Measurements from ENCODE around the gene CSRNP3. TPM values are rescaled to one million over a fixed set of nuclear protein-coding genes. Genes with fewer than 3 reads are reported as not detected.

The CSRNP3 gene
- total RNA-seq, 2 donors from 2014 or later = 2.3 to 5.9 TPM

DNA sequence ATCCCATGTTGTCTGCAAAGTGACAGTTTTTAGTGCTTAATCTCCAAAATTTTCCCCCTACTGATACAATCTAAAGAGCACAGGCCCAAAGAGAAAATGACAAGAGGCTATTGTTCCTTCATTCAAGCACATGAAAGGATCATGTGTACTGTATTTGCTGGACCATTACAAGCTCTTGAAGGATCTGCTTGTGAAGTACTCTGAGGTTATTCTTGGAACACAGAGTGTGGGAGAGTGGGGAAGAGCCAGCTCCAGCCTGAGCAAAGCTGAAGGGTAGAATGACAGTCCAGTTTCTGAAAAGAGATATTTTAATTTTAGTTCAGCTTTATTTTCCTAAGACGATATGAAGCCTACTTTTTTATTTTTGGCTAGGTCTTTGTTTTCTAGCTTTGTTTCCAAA lies 212.3 kb downstream of the CSRNP3 start:
- TF ChIP-seq POLR2A (IDR thresholded peaks at IDR 0.05) = no peak
- TF ChIP-seq, protein P1, sequence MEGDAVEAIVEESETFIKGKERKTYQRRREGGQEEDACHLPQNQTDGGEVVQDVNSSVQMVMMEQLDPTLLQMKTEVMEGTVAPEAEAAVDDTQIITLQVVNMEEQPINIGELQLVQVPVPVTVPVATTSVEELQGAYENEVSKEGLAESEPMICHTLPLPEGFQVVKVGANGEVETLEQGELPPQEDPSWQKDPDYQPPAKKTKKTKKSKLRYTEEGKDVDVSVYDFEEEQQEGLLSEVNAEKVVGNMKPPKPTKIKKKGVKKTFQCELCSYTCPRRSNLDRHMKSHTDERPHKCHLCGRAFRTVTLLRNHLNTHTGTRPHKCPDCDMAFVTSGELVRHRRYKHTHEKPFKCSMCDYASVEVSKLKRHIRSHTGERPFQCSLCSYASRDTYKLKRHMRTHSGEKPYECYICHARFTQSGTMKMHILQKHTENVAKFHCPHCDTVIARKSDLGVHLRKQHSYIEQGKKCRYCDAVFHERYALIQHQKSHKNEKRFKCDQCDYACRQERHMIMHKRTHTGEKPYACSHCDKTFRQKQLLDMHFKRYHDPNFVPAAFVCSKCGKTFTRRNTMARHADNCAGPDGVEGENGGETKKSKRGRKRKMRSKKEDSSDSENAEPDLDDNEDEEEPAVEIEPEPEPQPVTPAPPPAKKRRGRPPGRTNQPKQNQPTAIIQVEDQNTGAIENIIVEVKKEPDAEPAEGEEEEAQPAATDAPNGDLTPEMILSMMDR (IDR thresholded peaks at IDR 0.05) = no peak
- 64 to 71% methylated on average over 1 of the region's 1 CpG for WGBS, 2 donors
- no peaks in the 10 kb centered on the region for H3K36me3 ChIP-seq (replicated peaks in 1 of 2; ENCODE audit: insufficient read depth in 1 of 2, low read depth in 2 of 2)
- no peak for DNase-seq
- ATAC-seq = no peak
- H3K9me3 ChIP-seq = no peaks in the 10 kb centered on the region
- no peak overlapping the region for H3K4me3 ChIP-seq
- no peaks in the 10 kb centered on the region for H3K4me1 ChIP-seq
- no peaks in the 10 kb centered on the region for H3K27me3 ChIP-seq
- no peak overlapping the region for H3K27ac ChIP-seq
- intact Hi-C loops (cut with DNase I) = no loop called here

- intact Hi-C loops (cut with DNase I) = no loop called here
- no peak for TF ChIP-seq POLR2A (IDR thresholded peaks at IDR 0.05)
- Histone ChIP-seq H3K27ac (no peak overlapping the region), H3K9me3 (no peaks in the 10 kb centered on the region), H3K36me3 (replicated peaks in 1 of 2; ENCODE audit: insufficient read depth in 1 of 2, low read depth in 2 of 2) (no peaks in the 10 kb centered on the region), H3K4me1 (no peaks in the 10 kb centered on the region), H3K4me3 (no peak overlapping the region), H3K27me3 (no peaks in the 10 kb centered on the region)
- no peak for ATAC-seq
- 62 to 63% methylated on average over 1 of the region's 1 CpG for WGBS, 2 donors
- DNase-seq = no peak
These were observed 213.0 kb downstream of the CSRNP3 start for GRCh38 chr2:165682546-165682945.

- no peaks in the 10 kb centered on the region for H3K4me1 ChIP-seq
- no peaks in the 10 kb centered on the region for H3K9me3 ChIP-seq
- ATAC-seq (no peak), DNase-seq (no peak)
- H3K27ac ChIP-seq = no peak overlapping the region
- WGBS, 2 donors = 89 to 94% methylated on average over 2 of the region's 2 CpGs
- no peaks in the 10 kb centered on the region for H3K27me3 ChIP-seq
- no peak overlapping the region for H3K4me3 ChIP-seq
- H3K36me3 ChIP-seq (replicated peaks in 1 of 2; ENCODE audit: insufficient read depth in 1 of 2, low read depth in 2 of 2) = no peaks in the 10 kb centered on the region
- intact Hi-C loops (cut with DNase I) = no loop called here
- TF ChIP-seq, protein P1 (IDR thresholded peaks at IDR 0.05) = no peak
- TF ChIP-seq POLR2A (IDR thresholded peaks at IDR 0.05) = no peak
These were observed 217.3 kb downstream of the CSRNP3 start for GRCh38 chr2:165686800-165687199.

DNA sequence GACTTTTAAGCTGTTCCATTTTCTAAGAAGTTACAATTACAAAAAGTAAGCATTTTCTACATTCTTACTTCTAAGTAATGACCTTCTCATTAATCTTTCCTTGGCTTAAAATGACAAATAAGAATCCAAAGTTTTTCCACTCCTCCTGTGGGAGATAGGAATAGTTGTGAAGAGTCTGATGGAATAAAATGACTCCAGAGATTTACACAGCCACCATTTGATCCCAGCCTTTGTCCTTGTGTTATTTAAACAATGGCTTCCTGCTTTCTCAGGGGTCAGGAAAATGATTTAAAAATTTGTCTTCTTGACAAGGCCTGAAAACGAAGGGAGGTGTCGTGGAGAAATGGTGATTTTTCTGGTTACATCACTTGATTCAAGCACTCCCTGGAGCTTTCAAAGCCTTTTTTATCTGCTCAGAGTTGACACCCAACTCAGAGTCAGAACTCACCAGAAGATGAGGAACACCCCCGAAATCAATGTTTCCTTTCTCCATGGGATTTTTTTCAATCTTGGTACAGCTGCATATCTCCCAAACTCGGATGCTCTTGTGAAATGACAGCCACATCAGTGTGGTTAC lies 218.0 kb downstream of the CSRNP3 start:
- Histone ChIP-seq H3K4me1 (no peaks in the 10 kb centered on the region), H3K36me3 (replicated peaks in 1 of 2; ENCODE audit: insufficient read depth in 1 of 2, low read depth in 2 of 2) (no peaks in the 10 kb centered on the region), H3K27ac (no peak overlapping the region), H3K27me3 (no peaks in the 10 kb centered on the region), H3K9me3 (no peaks in the 10 kb centered on the region), H3K4me3 (no peak overlapping the region)
- intact Hi-C loops (cut with DNase I) = no loop called here
- TF ChIP-seq, protein P1 (IDR thresholded peaks at IDR 0.05) = no peak
- no peak for TF ChIP-seq POLR2A (IDR thresholded peaks at IDR 0.05)
- ATAC-seq = no peak
- DNase-seq = no peak
- 70 to 78% methylated on average over 4 of the region's 4 CpGs for WGBS, 2 donors

- Histone ChIP-seq H3K27me3 (no peaks in the 10 kb centered on the region), H3K36me3 (replicated peaks in 1 of 2; ENCODE audit: insufficient read depth in 1 of 2, low read depth in 2 of 2) (no peaks in the 10 kb centered on the region), H3K4me1 (no peaks in the 10 kb centered on the region), H3K4me3 (no peak overlapping the region), H3K27ac (no peak overlapping the region), H3K9me3 (no peaks in the 10 kb centered on the region)
- DNase-seq (no peak), ATAC-seq (no peak)
- intact Hi-C loops (cut with DNase I) = no loop called here
- TF ChIP-seq POLR2A (IDR thresholded peaks at IDR 0.05) = no peak
- TF ChIP-seq, protein P1 (IDR thresholded peaks at IDR 0.05) = no peak
- 62 to 70% methylated on average over 7 of the region's 7 CpGs for WGBS, 2 donors
These were observed 222.1 kb downstream of the CSRNP3 start for GRCh38 chr2:165691615-165692014.
